HG02943 (cell line): ENCODE measurements around the gene PSPH.
"Not testable (repeated sequence)": the region's sequence is repeated elsewhere in the genome, so short reads cannot be mapped to it uniquely, and the experiment has no call there.

ENCODE experiments used
- ATAC-seq: cut with Tn5 transposase; IDR thresholded peaks from one replicate; pipeline ENCODE4 v1.9.1; 2021; ENCODE audit warnings: mild to moderate bottlenecking, low read depth, moderate library complexity; ENCODE audit not compliant: unreplicated experiment

The PSPH gene

GRCh38 chr7:56017015-56017414 lies 34.2 kb downstream of the PSPH start:
- ATAC-seq: not testable (repeated sequence)

GRCh38 chr7:56009695-56010094 lies 41.5 kb downstream of the PSPH start:
- no peak for ATAC-seq

GRCh38 chr7:56007891-56008290 lies 43.4 kb downstream of the PSPH start:
- no peak for ATAC-seq

- no peak for ATAC-seq
Observed at GRCh38 chr7:56007167-56007652, 44.0 kb downstream of the PSPH start.

GRCh38 chr7:56003749-56004148 lies 47.5 kb downstream of the PSPH start:
- no peak for ATAC-seq

GRCh38 chr7:55996856-55997500 lies 54.3 kb downstream of the PSPH start:
- no peak for ATAC-seq

GRCh38 chr7:55992346-55992745 lies 58.9 kb downstream of the PSPH start:
- no peak for ATAC-seq

GRCh38 chr7:55983537-55983936 lies 67.7 kb downstream of the PSPH start:
- no peak for ATAC-seq

- ATAC-seq: no peak
Observed at GRCh38 chr7:55980266-55980665, 71.0 kb downstream of the PSPH start.

- ATAC-seq: no peak
Observed at GRCh38 chr7:55977831-55978230, 73.4 kb downstream of the PSPH start.

- no peak for ATAC-seq
Observed at GRCh38 chr7:55975988-55976633, 75.1 kb downstream of the PSPH start.

- ATAC-seq: no peak
Observed at GRCh38 chr7:55973747-55974250, 77.4 kb downstream of the PSPH start.

GRCh38 chr7:55970978-55971377 lies 80.3 kb downstream of the PSPH start:
- no peak for ATAC-seq

- no peak for ATAC-seq
Observed at GRCh38 chr7:55970561-55970960, 80.7 kb downstream of the PSPH start.

- ATAC-seq: no peak
Observed at GRCh38 chr7:55969391-55969790, 81.9 kb downstream of the PSPH start.

- no peak for ATAC-seq
Observed at GRCh38 chr7:55966851-55967250, 84.4 kb downstream of the PSPH start.

GRCh38 chr7:55965805-55966421 lies 85.3 kb downstream of the PSPH start:
- ATAC-seq: no peak

- no peak for ATAC-seq
Observed at GRCh38 chr7:55965100-55965470, 86.2 kb downstream of the PSPH start.

GRCh38 chr7:55964261-55965099 lies 86.8 kb downstream of the PSPH start, which contains the start of gene NIPSNAP2:
Gene NIPSNAP2 (plus strand): TSS chr7:55964585. CDS start chr7:55964610, 25 bp downstream.
- peak; percentile 68 for ATAC-seq

GRCh38 chr7:55963584-55964168 lies 87.6 kb downstream of the PSPH start:
- no peak for ATAC-seq
